K562 (cell line): ENCODE data around the gene PXN. TPM values are rescaled to one million over a fixed set of nuclear protein-coding genes. Genes with fewer than 3 reads are reported as not detected.

Experiments
- C11orf30 ChIP-seq: fragments of 450-650 bp; IDR thresholded peaks from 2 replicates; pipeline ENCODE4 v1.6.1; 2016; ENCODE audit warnings: low read depth, mild to moderate bottlenecking
- CBFA2T3 ChIP-seq: fragments of 450-650 bp; IDR thresholded peaks from 2 replicates; pipeline ENCODE4 v1.6.1; 2017
- E4F1 ChIP-seq: fragments of 250-450 bp; sonication (Bioruptor Pico); IDR thresholded peaks from 2 replicates; pipeline ENCODE4 v1.5.0; 2021; ENCODE audit warnings: mild to moderate bottlenecking, borderline replicate concordance
- EWSR1 ChIP-seq: fragments of 450-650 bp; IDR thresholded peaks from 2 replicates; pipeline ENCODE4 v1.6.1; 2018; ENCODE audit warnings: borderline replicate concordance, mild to moderate bottlenecking, low read depth, moderate library complexity; ENCODE audit not compliant: partially characterized antibody
- HINFP ChIP-seq: fragments of 450-650 bp; conservative IDR thresholded peaks from 2 replicates; pipeline ENCODE4 v1.6.1; 2016; ENCODE audit warnings: missing genetic modification characterization, low read depth, mild to moderate bottlenecking, control low read depth, missing compliant biosample characterization
- HMGN3 ChIP-seq: IDR thresholded peaks from 2 replicates; pipeline ENCODE4 v1.6.1; 2011; ENCODE audit warnings: borderline replicate concordance, low read depth, mild to moderate bottlenecking, mixed read lengths, low read length; ENCODE audit not compliant: insufficient read length; ENCODE audit errors: extremely low read depth
- ILF3 ChIP-seq: fragments of 450-650 bp; IDR thresholded peaks from 2 replicates; pipeline ENCODE4 v1.6.1; 2018; ENCODE audit warnings: antibody characterized with exemption, mild to moderate bottlenecking, moderate library complexity, borderline replicate concordance
- IRF1 ChIP-seq: sonication (generic); formaldehyde crosslinking; IDR thresholded peaks from 2 replicates; pipeline ENCODE4 v1.8.0; 2022; ENCODE audit warnings: missing genetic modification reagents, mild to moderate bottlenecking, borderline replicate concordance
- KAT7 ChIP-seq: sonication (generic); formaldehyde crosslinking; IDR thresholded peaks from 2 replicates; pipeline ENCODE4 v1.8.0; 2022; ENCODE audit warnings: missing genetic modification reagents, mild to moderate bottlenecking, borderline replicate concordance
- NCOR1 ChIP-seq: fragments of 450-650 bp; IDR thresholded peaks from 2 replicates; pipeline ENCODE4 v1.6.1; 2016; ENCODE audit warnings: mild to moderate bottlenecking, moderate library complexity
- NRF1 ChIP-seq, 2 experiments: fragments of 450-650 bp; IDR thresholded peaks in 1 of 2; conservative IDR thresholded peaks in 1 of 2; 2 replicates each; pipeline ENCODE4 v1.6.1; 2014; ENCODE audit warnings: mild to moderate bottlenecking in 2 of 2
- RBM39 ChIP-seq: fragments of 200-400 bp; formaldehyde crosslinking; optimal IDR thresholded peaks from 2 replicates; pipeline ENCODE3; 2018; ENCODE audit warnings: low read depth, low read length
- SMAD1 ChIP-seq: fragments of 150-350 bp; IDR thresholded peaks from 2 replicates; pipeline ENCODE4 v1.6.1; 2014; ENCODE audit warnings: low read length, low read depth; ENCODE audit not compliant: partially characterized antibody
- SMAD2 ChIP-seq: fragments of 150-350 bp; IDR thresholded peaks from 2 replicates; pipeline ENCODE4 v1.6.1; 2014; ENCODE audit warnings: low read depth, mild to moderate bottlenecking, low read length
- SMAD4 ChIP-seq: fragments of 250-450 bp; sonication (Bioruptor Pico); conservative IDR thresholded peaks from 2 replicates; pipeline ENCODE4 v1.8.0; 2021; ENCODE audit warnings: inconsistent platforms, mild to moderate bottlenecking, moderate library complexity
- SMARCA5 ChIP-seq: fragments of 450-650 bp; IDR thresholded peaks from 2 replicates; pipeline ENCODE4 v1.6.1; 2016
- TBP ChIP-seq: optimal IDR thresholded peaks from 2 replicates; pipeline ENCODE3; 2011; ENCODE audit warnings: low read depth, low read length, improper control_type of control experiment
- TRIM24 ChIP-seq, 2 experiments: fragments of 450-650 bp; IDR thresholded peaks; 2 replicates each; pipeline ENCODE4 v1.6.1; 2016
- ZBTB2 ChIP-seq: fragments of 450-650 bp; IDR thresholded peaks from 2 replicates; pipeline ENCODE4 v1.6.1; 2016; ENCODE audit warnings: antibody characterized with exemption
- ZNF133 ChIP-seq: fragments of 250-450 bp; sonication (Bioruptor Pico); IDR thresholded peaks from 2 replicates; pipeline ENCODE4 v1.4.0; 2020; ENCODE audit warnings: mild to moderate bottlenecking
- ZNF184 ChIP-seq: sonication (generic); formaldehyde crosslinking; IDR thresholded peaks from 2 replicates; pipeline ENCODE4 v1.5.0; 2020; ENCODE audit warnings: missing genetic modification reagents
- ZNF23 ChIP-seq: fragments of 250-450 bp; sonication (Bioruptor Pico); IDR thresholded peaks from 2 replicates; pipeline ENCODE4 v1.4.0; 2020; ENCODE audit warnings: mild to moderate bottlenecking
- ZNF347 ChIP-seq: fragments of 450-650 bp; formaldehyde crosslinking; IDR thresholded peaks from 2 replicates; pipeline ENCODE4 v1.4.0; 2020; ENCODE audit warnings: low read depth, mild to moderate bottlenecking, moderate library complexity
- ZNF644 ChIP-seq: fragments of 200-800 bp; sonication (Bioruptor generic); IDR thresholded peaks from 2 replicates; pipeline ENCODE4 v1.6.1; 2016; ENCODE audit warnings: low read depth, missing genetic modification characterization, missing compliant biosample characterization
- polyA plus RNA-seq, 8 experiments: library from polyadenylated mRNA; depleted of rRNA in 4 of 8; stranded (reverse) in 5 of 8; unstranded in 3 of 8; fragments of >200 nt; fragmentation: Nextera tagmentation in 2 of 8; fragmentation: Illumina TruSeq in 1 of 8; extraction: Ambion mirVana in 2 of 8; extraction: Trizol in 1 of 8; gene quantifications; 2 replicates each; pipeline versions ENCODE4 v1.2.1 to v1.2.3, GENCODE V29; 2011 to 2014; ENCODE audit warnings: inconsistent platforms in 1 of 8, missing spikeins in 1 of 8
- total RNA-seq, 7 experiments: library from RNA; depleted of rRNA in 6 of 7; stranded (reverse); fragments of >200 nt in 6 of 7; fragmentation: Illumina TruSeq in 2 of 7; extraction: Trizol in 2 of 7; gene quantifications; 2 replicates each; pipeline versions ENCODE4 v1.2.1 to v1.2.3, GENCODE V29; 2011 to 2021; ENCODE audit warnings: low replicate concordance in 1 of 7

Gene PXN
- total and polyA plus RNA-seq, 9 of the 15 experiments (the other 6 are each of a cell fraction or from before 2014, with no cell fraction given), result 4.0 to 74.1 (median 18.6) TPM

- TF ChIP-seq SMAD2 (no peak), CBFA2T3 (peak; percentile 85), TRIM24 (IDR thresholded peaks at IDR 0.05) (peak in 1 of 2 experiments; percentile 30; a peak in 1 of 4 replicates), ILF3 (no peak), NRF1 (conservative IDR thresholded peaks at IDR 0.05 in 1 of 2, IDR thresholded peaks at IDR 0.05 in 1 of 2) (no peak), ZNF184 (CRISPR knock-in tag) (no peak), SMARCA5 (no peak), ZNF133 (no peak), RBM39 (no peak), SMAD4 (CRISPR knock-in tag) (no peak), IRF1 (no peak), NCOR1 (peak; percentile 82), ZNF347 (CRISPR knock-in tag) (no peak), ZNF23 (CRISPR knock-in tag) (no peak), ZBTB2 (no peak; the same call in 1 of the 2 replicates), E4F1 (CRISPR knock-in tag) (no peak), SMAD1 (no peak), HINFP (tag) (no peak), EWSR1 (no peak), KAT7 (no peak), C11orf30 (no peak), ZNF644 (tag) (0 out of 2 replicates have a peak, but pooled peaks have one; percentile 44), HMGN3 (no peak), TBP (peak; percentile 61)
Measured at GRCh38 chr12:120230326-120230973, 35.1 kb downstream of the PXN start (continued).
